ENCODE measurements around the gene CCDC198. TPM values are rescaled to one million over a fixed set of nuclear protein-coding genes. Genes with fewer than 3 reads are reported as not detected.
A peak's percentile ranks its signal among the peaks of the same experiment; 100 is the strongest.

CCDC198 gene
- polyA plus RNA-seq, 1 donor (not counting 4 experiments of a cell fraction or from before 2014, with no cell fraction given), result not detected

GRCh38 chr14:57487771-57488170, 5.9 kb downstream of the CCDC198 start:
- H3K36me3 ChIP-seq (ENCODE audit: control insufficient read depth in 2 of 2, extremely low read depth in 1 of 2, insufficient read depth in 2 of 2, low read length in 2 of 2), result no peaks in the 10 kb centered on the region
- H3K4me2 ChIP-seq (ENCODE audit: control insufficient read depth, extremely low read depth, insufficient read depth, low read depth, low read length), result no peak overlapping the region
- H3K79me2 ChIP-seq (ENCODE audit: control insufficient read depth, insufficient read depth, low read length), result no peaks in the 10 kb centered on the region
- dilution Hi-C loops (cut with MboI; ENCODE audit: extremely low pct_ligation_motif_present, low sequenced_read_pairs), result no loop called here
- no peak overlapping the region for H3K9ac ChIP-seq (ENCODE audit: control insufficient read depth, extremely low read depth, insufficient read depth, low read length)
- H3K4me1 ChIP-seq (ENCODE audit: control insufficient read depth, extremely low read depth, insufficient read depth, low read length), result no peaks in the 10 kb centered on the region
- H3K27me3 ChIP-seq (ENCODE audit: control insufficient read depth, extremely low read depth, insufficient read depth, low read length), result peaks cover 2% of the 10 kb centered on the region
- H3K4me3 ChIP-seq (ENCODE audit: control insufficient read depth in 2 of 3, extremely low read depth in 1 of 3, insufficient read depth in 2 of 3, low read depth in 1 of 3, low read length in 3 of 3), result no peak overlapping the region
- no peak for TF ChIP-seq CTCF (optimal IDR thresholded peaks at IDR 0.05 in 1 of 3, IDR thresholded peaks at IDR 0.05 in 1 of 3, conservative IDR thresholded peaks at IDR 0.05 in 1 of 3; ENCODE audit: extremely low read depth in 1 of 3, insufficient read depth in 2 of 3, low read length in 3 of 3)
- TF ChIP-seq EZH2 (IDR thresholded peaks at IDR 0.05; ENCODE audit: low read length), result no peak
- H3K9me3 ChIP-seq (ENCODE audit: control insufficient read depth, low read depth, low read length), result no peaks in the 10 kb centered on the region
- no peak overlapping the region for H2AFZ ChIP-seq (ENCODE audit: control insufficient read depth, low read length)
- no peaks in the 10 kb centered on the region for H4K20me1 ChIP-seq (ENCODE audit: control insufficient read depth, extremely low read depth, insufficient read depth, low read length)
- no peaks in the 10 kb centered on the region for H3K9me1 ChIP-seq (ENCODE audit: control insufficient read depth, extremely low read depth, insufficient read depth, low read length)
- FAIRE-seq (no peak), DNase-seq (ENCODE audit: low read depth, low spot score) (no peak)
- H3K27ac ChIP-seq (ENCODE audit: control insufficient read depth, insufficient read depth, low read length), result no peak overlapping the region

- dilution Hi-C loops (cut with MboI; ENCODE audit: extremely low pct_ligation_motif_present, low sequenced_read_pairs), result no loop called here
- Histone ChIP-seq H3K4me1 (ENCODE audit: control insufficient read depth, extremely low read depth, insufficient read depth, low read length) (no peaks in the 10 kb centered on the region), H3K9me1 (ENCODE audit: control insufficient read depth, extremely low read depth, insufficient read depth, low read length) (no peaks in the 10 kb centered on the region), H3K4me3 (ENCODE audit: control insufficient read depth in 2 of 3, extremely low read depth in 1 of 3, insufficient read depth in 2 of 3, low read depth in 1 of 3, low read length in 3 of 3) (no peak overlapping the region), H3K36me3 (ENCODE audit: control insufficient read depth in 2 of 2, extremely low read depth in 1 of 2, insufficient read depth in 2 of 2, low read length in 2 of 2) (no peaks in the 10 kb centered on the region), H3K4me2 (ENCODE audit: control insufficient read depth, extremely low read depth, insufficient read depth, low read depth, low read length) (no peak overlapping the region), H3K79me2 (ENCODE audit: control insufficient read depth, insufficient read depth, low read length) (no peaks in the 10 kb centered on the region), H3K9me3 (ENCODE audit: control insufficient read depth, low read depth, low read length) (no peaks in the 10 kb centered on the region), H2AFZ (ENCODE audit: control insufficient read depth, low read length) (no peak overlapping the region), H3K27ac (ENCODE audit: control insufficient read depth, insufficient read depth, low read length) (no peak overlapping the region), H4K20me1 (ENCODE audit: control insufficient read depth, extremely low read depth, insufficient read depth, low read length) (no peaks in the 10 kb centered on the region), H3K9ac (ENCODE audit: control insufficient read depth, extremely low read depth, insufficient read depth, low read length) (no peak overlapping the region), H3K27me3 (ENCODE audit: control insufficient read depth, extremely low read depth, insufficient read depth, low read length) (peaks cover 2% of the 10 kb centered on the region)
- TF ChIP-seq CTCF (optimal IDR thresholded peaks at IDR 0.05 in 1 of 3, IDR thresholded peaks at IDR 0.05 in 1 of 3, conservative IDR thresholded peaks at IDR 0.05 in 1 of 3; ENCODE audit: extremely low read depth in 1 of 3, insufficient read depth in 2 of 3, low read length in 3 of 3), result peak; percentile 41 to 58 (median 51)
- TF ChIP-seq EZH2 (IDR thresholded peaks at IDR 0.05; ENCODE audit: low read length), result no peak
- FAIRE-seq, result peak; percentile 13
- DNase-seq (ENCODE audit: low read depth, low spot score), result no peak
These were observed 6.8 kb downstream of the CCDC198 start for GRCh38 chr14:57486767-57487379.
